Measurements from ENCODE around the gene TGFBRAP1. TPM values are rescaled to one million over a fixed set of nuclear protein-coding genes. Genes with fewer than 3 reads are reported as not detected.

The TGFBRAP1 gene
- total RNA-seq, 1 experiment from 2014 or later, result 16.7 TPM

DNA sequence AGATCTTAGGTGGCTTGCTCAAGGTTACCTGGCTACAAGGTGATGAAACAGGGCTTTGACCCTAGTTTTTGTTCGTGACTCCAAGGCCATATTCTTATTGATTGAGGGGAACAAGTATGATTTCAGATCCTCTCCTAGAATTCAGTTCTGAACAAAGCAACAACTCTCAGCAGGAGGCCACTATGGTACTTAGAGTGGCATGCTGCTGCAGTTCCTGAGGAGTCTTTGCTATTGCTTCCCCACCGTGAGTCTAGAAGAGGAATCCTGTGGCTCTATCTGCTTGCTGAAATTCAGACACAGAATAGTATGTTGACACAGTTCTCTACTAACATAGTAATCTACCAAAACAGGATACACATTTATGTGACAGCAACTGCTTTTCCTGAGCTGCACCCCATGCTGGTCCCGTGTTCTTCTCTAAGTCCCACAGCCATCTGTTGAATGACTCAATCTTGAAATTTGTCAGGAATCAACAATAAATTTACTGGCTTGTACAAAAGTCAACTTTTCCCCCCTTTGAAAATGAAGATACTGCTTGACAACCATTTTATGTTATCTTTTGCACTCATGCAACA, 4.1 kb downstream of the TGFBRAP1 start:
- H3K4me1 ChIP-seq (replicated peaks; ENCODE audit: insufficient read depth), result peaks cover 20% of the 10 kb centered on the region
- no peak overlapping the region for H3K27ac ChIP-seq
- H3K36me3 ChIP-seq (ENCODE audit: low read depth), result 0 out of 2 replicates have a peak, but pooled peaks cover 3% of the 10 kb centered on the region
- no peaks in the 10 kb centered on the region for H3F3A ChIP-seq (ENCODE audit: insufficient read depth, low read depth)
- H3K27me3 ChIP-seq (ENCODE audit: insufficient read depth, low read depth), result no peaks in the 10 kb centered on the region
- H3K9me2 ChIP-seq (ENCODE audit: insufficient read depth), result no peaks in the 10 kb centered on the region
- H2AFZ ChIP-seq, result no peak overlapping the region
- no TSS peak for BruUV-seq (replicated peaks)
- H3K4me3 ChIP-seq, result no peak overlapping the region
- ChIA-PET CTCF (no interaction called here), POLR2A (ENCODE audit: unreplicated experiment) (interaction anchor here (0.6 kb wide), 1 partner anchor 427 kb away, joined by 4 read pairs; no protein-coding TSS in a partner anchor)
- intact Hi-C loops (cut with micrococcal nuclease; ENCODE audit: unreplicated experiment), result no loop called here
- TF ChIP-seq, protein P1, sequence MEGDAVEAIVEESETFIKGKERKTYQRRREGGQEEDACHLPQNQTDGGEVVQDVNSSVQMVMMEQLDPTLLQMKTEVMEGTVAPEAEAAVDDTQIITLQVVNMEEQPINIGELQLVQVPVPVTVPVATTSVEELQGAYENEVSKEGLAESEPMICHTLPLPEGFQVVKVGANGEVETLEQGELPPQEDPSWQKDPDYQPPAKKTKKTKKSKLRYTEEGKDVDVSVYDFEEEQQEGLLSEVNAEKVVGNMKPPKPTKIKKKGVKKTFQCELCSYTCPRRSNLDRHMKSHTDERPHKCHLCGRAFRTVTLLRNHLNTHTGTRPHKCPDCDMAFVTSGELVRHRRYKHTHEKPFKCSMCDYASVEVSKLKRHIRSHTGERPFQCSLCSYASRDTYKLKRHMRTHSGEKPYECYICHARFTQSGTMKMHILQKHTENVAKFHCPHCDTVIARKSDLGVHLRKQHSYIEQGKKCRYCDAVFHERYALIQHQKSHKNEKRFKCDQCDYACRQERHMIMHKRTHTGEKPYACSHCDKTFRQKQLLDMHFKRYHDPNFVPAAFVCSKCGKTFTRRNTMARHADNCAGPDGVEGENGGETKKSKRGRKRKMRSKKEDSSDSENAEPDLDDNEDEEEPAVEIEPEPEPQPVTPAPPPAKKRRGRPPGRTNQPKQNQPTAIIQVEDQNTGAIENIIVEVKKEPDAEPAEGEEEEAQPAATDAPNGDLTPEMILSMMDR (conservative IDR thresholded peaks at IDR 0.05), result no peak
- no peak for TF ChIP-seq EZH2 (IDR thresholded peaks at IDR 0.05; ENCODE audit: low read depth)
- peaks cover 70% of the 10 kb centered on the region for H3K79me2 ChIP-seq (ENCODE audit: low read depth)
- H3K9me3 ChIP-seq (ENCODE audit: insufficient read depth, low read depth), result no peaks in the 10 kb centered on the region
- peaks cover 3% of the 10 kb centered on the region for H4K20me1 ChIP-seq (ENCODE audit: insufficient read depth)
- DNase-seq, result no peak
- H3K4me2 ChIP-seq, result no peak overlapping the region

DNA sequence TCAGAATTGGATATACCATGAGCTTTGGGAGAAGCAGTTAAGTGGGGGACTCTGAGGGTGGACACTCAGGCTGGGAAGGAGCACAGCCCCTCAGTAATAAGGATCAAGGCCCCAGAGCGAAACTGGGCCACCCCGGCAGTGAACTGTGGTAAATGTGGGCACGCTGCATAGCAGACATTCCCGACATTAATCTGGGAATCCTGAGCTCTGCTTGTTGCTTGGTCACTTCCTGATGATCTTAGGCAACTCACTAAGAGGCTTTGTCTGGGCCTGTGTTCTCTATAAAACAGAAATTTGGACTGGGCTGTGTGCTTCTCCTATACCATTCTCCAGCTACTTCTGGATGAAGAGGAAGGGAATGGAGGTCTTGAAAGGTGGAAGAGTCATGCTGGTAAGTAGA, 4.8 kb downstream of the TGFBRAP1 start:
- Histone ChIP-seq H3K27me3 (ENCODE audit: insufficient read depth, low read depth) (no peaks in the 10 kb centered on the region), H3K4me1 (replicated peaks; ENCODE audit: insufficient read depth) (peaks cover 16% of the 10 kb centered on the region), H2AFZ (no peak overlapping the region), H3K36me3 (ENCODE audit: low read depth) (0 out of 2 replicates have a peak, but pooled peaks cover 3% of the 10 kb centered on the region), H3K9me3 (ENCODE audit: insufficient read depth, low read depth) (no peaks in the 10 kb centered on the region), H3K4me2 (no peak overlapping the region), H3F3A (ENCODE audit: insufficient read depth, low read depth) (no peaks in the 10 kb centered on the region), H4K20me1 (ENCODE audit: insufficient read depth) (peaks cover 9% of the 10 kb centered on the region), H3K79me2 (ENCODE audit: low read depth) (peaks cover 71% of the 10 kb centered on the region), H3K4me3 (no peak overlapping the region), H3K9me2 (ENCODE audit: insufficient read depth) (no peaks in the 10 kb centered on the region), H3K27ac (no peak overlapping the region)
- TF ChIP-seq EZH2 (IDR thresholded peaks at IDR 0.05; ENCODE audit: low read depth), result no peak
- TF ChIP-seq, protein P1 (conservative IDR thresholded peaks at IDR 0.05), result no peak
- no TSS peak for BruUV-seq (replicated peaks)
- ChIA-PET POLR2A (ENCODE audit: unreplicated experiment) (interaction anchor here (0.6 kb wide), 1 partner anchor 428 kb away, joined by 4 read pairs; no protein-coding TSS in a partner anchor), CTCF (no interaction called here)
- DNase-seq, result no peak
- intact Hi-C loops (cut with micrococcal nuclease; ENCODE audit: unreplicated experiment), result no loop called here

DNA sequence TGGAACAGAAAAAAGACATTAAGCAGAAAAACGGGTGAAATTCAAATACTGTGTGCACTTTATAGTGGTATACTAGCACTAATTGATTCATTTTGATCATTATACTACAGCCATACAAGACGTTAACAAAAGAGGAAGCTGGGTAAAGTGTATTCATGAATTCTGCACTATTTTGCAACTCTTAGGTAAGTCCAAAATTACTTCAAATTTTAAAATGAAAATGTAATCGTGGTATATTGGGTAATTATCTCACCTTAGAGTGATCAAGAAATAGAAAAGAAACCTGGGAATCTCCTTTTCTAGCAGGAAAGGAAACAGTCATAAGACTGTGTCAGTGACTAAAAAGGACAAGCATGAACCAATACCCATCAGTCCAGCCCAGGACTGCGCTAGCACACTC, 5.4 kb downstream of the TGFBRAP1 start:
- CTCF ChIA-PET, result no interaction called here
- Histone ChIP-seq H3F3A (ENCODE audit: insufficient read depth, low read depth) (no peaks in the 10 kb centered on the region), H2AFZ (no peak overlapping the region), H4K20me1 (ENCODE audit: insufficient read depth) (peaks cover 9% of the 10 kb centered on the region), H3K4me2 (no peak overlapping the region), H3K79me2 (ENCODE audit: low read depth) (peaks cover 70% of the 10 kb centered on the region), H3K27ac (no peak overlapping the region), H3K4me3 (no peak overlapping the region), H3K27me3 (ENCODE audit: insufficient read depth, low read depth) (no peaks in the 10 kb centered on the region), H3K4me1 (replicated peaks; ENCODE audit: insufficient read depth) (peaks cover 16% of the 10 kb centered on the region), H3K36me3 (ENCODE audit: low read depth) (0 out of 2 replicates have a peak, but pooled peaks cover 3% of the 10 kb centered on the region), H3K9me2 (ENCODE audit: insufficient read depth) (no peaks in the 10 kb centered on the region), H3K9me3 (ENCODE audit: insufficient read depth, low read depth) (no peaks in the 10 kb centered on the region)
- intact Hi-C loops (cut with micrococcal nuclease; ENCODE audit: unreplicated experiment), result no loop called here
- POLR2A ChIA-PET (ENCODE audit: unreplicated experiment), result no interaction called here
- DNase-seq, result no peak
- TF ChIP-seq, protein P1 (conservative IDR thresholded peaks at IDR 0.05), result no peak
- TF ChIP-seq EZH2 (IDR thresholded peaks at IDR 0.05; ENCODE audit: low read depth), result no peak
- no TSS peak for BruUV-seq (replicated peaks)

All from PC-9 (cell line).